Mesenchymal stem cell (in vitro differentiated cells and primary cell): Measurements from ENCODE around the gene SLC30A2.

ENCODE experiments used
- DNase-seq: peaks from one replicate; pipeline ENCODE4 v3.0.0-alpha.2; 2013
- H2AFZ ChIP-seq: one replicate; pipeline ENCODE4 v1.6.1; 2013; ENCODE audit warnings: low read depth, mild to moderate bottlenecking, control low read depth, inconsistent platforms, low read length, moderate library complexity
- H2AK5ac ChIP-seq: 2 replicates; pipeline ENCODE4 v1.6.1; 2013; ENCODE audit warnings: low read length, moderate library complexity, mild to moderate bottlenecking, inconsistent platforms; ENCODE audit not compliant: severe bottlenecking
- H2BK120ac ChIP-seq: one replicate; pipeline ENCODE4 v1.6.1; 2013; ENCODE audit warnings: low read depth, mild to moderate bottlenecking, inconsistent platforms, low read length, moderate library complexity
- H2BK12ac ChIP-seq, 2 experiments: one replicate each; pipeline ENCODE4 v1.6.1; 2013; ENCODE audit warnings: inconsistent platforms in 2 of 2, low read length in 2 of 2, mild to moderate bottlenecking in 2 of 2, moderate library complexity in 2 of 2, control low read depth in 1 of 2
- H2BK15ac ChIP-seq: one replicate; pipeline ENCODE4 v1.6.1; 2013; ENCODE audit warnings: mild to moderate bottlenecking, low read depth, inconsistent platforms; ENCODE audit not compliant: poor library complexity, severe bottlenecking
- H2BK5ac ChIP-seq: 2 replicates; pipeline ENCODE4 v1.6.1; 2013; ENCODE audit warnings: low read depth, mild to moderate bottlenecking, low read length, control low read depth, inconsistent platforms; ENCODE audit not compliant: poor library complexity, severe bottlenecking
- H3K14ac ChIP-seq, 2 experiments: one replicate each; pipeline ENCODE4 v1.6.1; 2013; ENCODE audit warnings: inconsistent platforms in 2 of 2, low read length in 2 of 2, control low read depth in 1 of 2, mild to moderate bottlenecking in 1 of 2, moderate library complexity in 1 of 2
- H3K18ac ChIP-seq, 2 experiments: one replicate each; pipeline ENCODE4 v1.6.1; 2013; ENCODE audit warnings: inconsistent platforms in 2 of 2, low read length in 2 of 2, control low read depth in 1 of 2, low read depth in 1 of 2, mild to moderate bottlenecking in 1 of 2
- H3K23ac ChIP-seq, 2 experiments: one replicate each; pipeline ENCODE4 v1.6.1; 2013; ENCODE audit warnings: inconsistent platforms in 2 of 2, low read length in 2 of 2, mild to moderate bottlenecking in 2 of 2, moderate library complexity in 2 of 2, control low read depth in 1 of 2
- H3K27ac ChIP-seq: 2 replicates; pipeline ENCODE4 v1.5.1; 2013; ENCODE audit warnings: mild to moderate bottlenecking, moderate library complexity, low read length, control low read depth, inconsistent platforms; ENCODE audit not compliant: poor library complexity, severe bottlenecking
- H3K27me3 ChIP-seq, 2 experiments: 2 replicates each; pipeline versions ENCODE4 v1.6.1 to v1.7.0; 2013; ENCODE audit warnings: low read length in 2 of 2, mild to moderate bottlenecking in 2 of 2, moderate library complexity in 2 of 2, control low read depth in 1 of 2, inconsistent platforms in 1 of 2; ENCODE audit not compliant: control insufficient read depth in 1 of 2, insufficient read depth in 1 of 2
- H3K36me3 ChIP-seq, 2 experiments: 2 replicates each; pipeline versions ENCODE4 v1.6.1 to v1.7.0; 2013; ENCODE audit warnings: low read length in 2 of 2, control low read depth in 1 of 2, inconsistent platforms in 1 of 2, low read depth in 1 of 2, mild to moderate bottlenecking in 1 of 2; ENCODE audit not compliant: insufficient read depth in 2 of 2, control insufficient read depth in 1 of 2
- H3K4ac ChIP-seq, 2 experiments: one replicate each; pipeline ENCODE4 v1.6.1; 2013; ENCODE audit warnings: inconsistent platforms in 2 of 2, low read length in 2 of 2, mild to moderate bottlenecking in 2 of 2, moderate library complexity in 2 of 2, control low read depth in 1 of 2, low read depth in 1 of 2
- H3K4me1 ChIP-seq: 2 replicates; pipeline ENCODE4 v1.6.1; 2013; ENCODE audit warnings: low read depth, low read length, control low read depth; ENCODE audit not compliant: control insufficient read depth, insufficient read depth
- H3K4me2 ChIP-seq: 2 replicates; pipeline ENCODE4 v1.6.1; 2013; ENCODE audit warnings: low read length, mild to moderate bottlenecking, inconsistent platforms; ENCODE audit not compliant: poor library complexity, severe bottlenecking
- H3K4me3 ChIP-seq, 2 experiments: 2 replicates each; pipeline versions ENCODE4 v1.5.1 to v1.7.0; 2013; ENCODE audit warnings: low read length in 2 of 2, mild to moderate bottlenecking in 2 of 2, control low read depth in 1 of 2, low read depth in 1 of 2; ENCODE audit not compliant: insufficient read depth in 1 of 2
- H3K79me1 ChIP-seq: replicated peaks from 2 replicates; pipeline ENCODE4 v1.6.1; 2013; ENCODE audit warnings: mild to moderate bottlenecking, control low read depth, low read length, inconsistent platforms; ENCODE audit not compliant: poor library complexity, severe bottlenecking
- H3K9ac ChIP-seq: 2 replicates; pipeline ENCODE4 v1.7.0; 2013; ENCODE audit warnings: mild to moderate bottlenecking, low read length, moderate library complexity
- H3K9me3 ChIP-seq: 2 replicates; pipeline ENCODE4 v1.7.0; 2013; ENCODE audit warnings: mild to moderate bottlenecking, low read length; ENCODE audit not compliant: control insufficient read depth
- H4K8ac ChIP-seq: one replicate; pipeline ENCODE4 v1.6.1; 2013; ENCODE audit warnings: inconsistent platforms, mild to moderate bottlenecking, low read length, moderate library complexity
- H4K91ac ChIP-seq: one replicate; pipeline ENCODE4 v1.6.1; 2013; ENCODE audit warnings: mild to moderate bottlenecking, low read length, inconsistent platforms
- WGBS: methylation state at CpG from one replicate; pipeline ENCODE4 v1.1.7; 2013; ENCODE audit warnings: mixed read lengths; 5-methylcytosine and 5-hydroxymethylcytosine counted together

Gene SLC30A2

GRCh38 chr1:25992689-25993171 lies 53.2 kb downstream of the SLC30A2 start:
- no peak overlapping the region for H2BK15ac ChIP-seq
- peaks cover 10 to 21% of the 10 kb centered on the region in 2 experiments for H3K36me3 ChIP-seq
- H4K91ac ChIP-seq: no peak overlapping the region
- 96% methylated on average over 9 of the region's 9 CpGs for WGBS
- no peak overlapping the region for H2AFZ ChIP-seq
- H3K9me3 ChIP-seq: no peaks in the 10 kb centered on the region
- H2BK12ac ChIP-seq: no peak overlapping the region
- no peaks in the 10 kb centered on the region for H3K27me3 ChIP-seq
- H2BK5ac ChIP-seq: no peak overlapping the region
- H3K4me3 ChIP-seq: no peak overlapping the region
- no peak overlapping the region for H3K9ac ChIP-seq
- no peak overlapping the region for H3K18ac ChIP-seq
- H3K4ac ChIP-seq: no peak overlapping the region
- no peak overlapping the region for H3K23ac ChIP-seq
- no peak overlapping the region for H3K27ac ChIP-seq
- H3K4me2 ChIP-seq: no peak overlapping the region
- peaks cover 6% of the 10 kb centered on the region for H3K4me1 ChIP-seq
- H2AK5ac ChIP-seq: peak overlapping the region; percentile 20
- no peak overlapping the region for H3K14ac ChIP-seq
- peaks cover 12% of the 10 kb centered on the region for H3K79me1 ChIP-seq
- DNase-seq: no peak
- no peak overlapping the region for H2BK120ac ChIP-seq
- H4K8ac ChIP-seq: no peak overlapping the region

- Histone ChIP-seq H3K18ac (no peak overlapping the region), H3K9ac (no peak overlapping the region), H3K27ac (no peak overlapping the region), H2BK15ac (no peak overlapping the region), H4K8ac (no peak overlapping the region), H3K4me1 (peaks cover 6% of the 10 kb centered on the region), H2AK5ac (no peak overlapping the region), H3K79me1 (peaks cover 10% of the 10 kb centered on the region), H2BK120ac (no peak overlapping the region), H3K4me3 (no peak overlapping the region), H3K4me2 (no peak overlapping the region), H4K91ac (no peak overlapping the region), H3K36me3 (peaks cover 10 to 21% of the 10 kb centered on the region in 2 experiments), H2BK12ac (peak overlapping the region in 1 of 2 experiments; percentile 39), H3K4ac (no peak overlapping the region), H2AFZ (no peak overlapping the region), H3K9me3 (no peaks in the 10 kb centered on the region), H2BK5ac (no peak overlapping the region), H3K23ac (no peak overlapping the region), H3K27me3 (no peaks in the 10 kb centered on the region), H3K14ac (no peak overlapping the region)
- DNase-seq: no peak
- WGBS: 78% methylated on average over 4 of the region's 5 CpGs
Measured at GRCh38 chr1:25991937-25992688, 53.8 kb downstream of the SLC30A2 start.

DNA sequence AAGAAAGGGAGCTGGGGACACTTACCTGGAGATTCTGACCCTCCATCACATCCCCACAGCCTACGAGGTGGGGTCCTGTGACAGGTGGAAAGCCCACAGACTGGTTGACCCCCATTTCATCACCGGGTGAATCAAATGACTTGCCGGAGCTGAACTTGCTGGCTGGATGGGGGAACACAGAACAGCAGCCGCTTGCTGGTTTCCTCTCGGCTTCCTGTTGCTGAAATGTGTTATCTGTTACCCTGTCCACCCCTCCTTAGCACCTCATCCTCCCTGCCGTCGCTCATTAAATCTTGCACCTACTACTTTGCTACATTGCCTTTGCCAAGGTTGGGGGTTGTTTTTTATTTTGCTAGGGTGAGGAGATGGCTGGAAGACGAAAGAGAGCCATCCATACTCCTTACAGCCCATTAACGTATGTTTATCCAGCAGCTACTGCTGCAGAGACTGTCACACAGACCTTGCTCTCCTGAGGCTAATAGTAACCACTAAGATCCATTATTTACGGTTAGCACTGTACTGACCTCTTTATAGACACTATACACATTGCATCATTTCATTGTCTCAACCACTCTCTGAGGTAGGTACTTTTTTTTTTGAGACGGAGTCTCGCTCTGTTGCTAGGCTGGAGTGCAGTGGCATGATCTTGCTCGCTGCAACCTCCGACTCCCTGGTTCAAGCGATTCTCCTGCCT lies 55.1 kb downstream of the SLC30A2 start:
- peaks cover 8% of the 10 kb centered on the region for H3K79me1 ChIP-seq
- no peak overlapping the region for H3K14ac ChIP-seq
- no peak overlapping the region for H3K4ac ChIP-seq
- H2AK5ac ChIP-seq: no peak overlapping the region
- no peak overlapping the region for H4K91ac ChIP-seq
- H2BK15ac ChIP-seq: no peak overlapping the region
- no peak overlapping the region for H2BK120ac ChIP-seq
- H3K36me3 ChIP-seq: peaks cover 10 to 27% of the 10 kb centered on the region in 2 experiments
- H3K4me2 ChIP-seq: no peak overlapping the region
- H3K27me3 ChIP-seq: no peaks in the 10 kb centered on the region
- H2BK12ac ChIP-seq: no peak overlapping the region
- no peak for DNase-seq
- H2BK5ac ChIP-seq: no peak overlapping the region
- no peak overlapping the region for H2AFZ ChIP-seq
- WGBS: 79% methylated on average over 12 of the region's 15 CpGs
- no peak overlapping the region for H3K9ac ChIP-seq
- no peaks in the 10 kb centered on the region for H3K9me3 ChIP-seq
- no peak overlapping the region for H4K8ac ChIP-seq
- no peak overlapping the region for H3K27ac ChIP-seq
- H3K4me3 ChIP-seq: no peak overlapping the region
- H3K18ac ChIP-seq: peak overlapping the region in 1 of 2 experiments; percentile 25
- H3K4me1 ChIP-seq: peaks cover 3% of the 10 kb centered on the region
- no peak overlapping the region for H3K23ac ChIP-seq

DNA sequence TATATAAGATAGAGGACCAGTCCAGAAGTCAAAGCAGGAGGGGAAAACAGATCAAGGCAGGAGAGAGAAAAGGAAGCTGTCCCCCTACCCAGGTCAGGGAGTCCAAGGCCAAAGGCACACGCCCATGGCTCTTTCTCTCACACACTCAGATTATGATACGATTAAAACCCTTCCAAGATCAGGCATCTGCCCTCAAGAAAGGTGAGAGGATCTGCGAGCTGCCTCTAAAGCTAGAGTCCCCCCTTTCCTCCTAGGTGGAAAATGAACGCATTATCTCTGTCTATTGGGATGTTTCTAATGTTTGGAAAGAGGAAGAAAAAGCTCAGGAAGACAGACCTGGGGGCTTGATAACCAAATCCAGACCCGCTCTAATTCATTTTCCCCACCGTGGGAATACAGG lies 55.7 kb downstream of the SLC30A2 start:
- Histone ChIP-seq H2BK15ac (no peak overlapping the region), H3K23ac (no peak overlapping the region), H3K4ac (no peak overlapping the region), H3K9ac (no peak overlapping the region), H2AFZ (no peak overlapping the region), H3K27me3 (no peaks in the 10 kb centered on the region), H3K79me1 (peaks cover 8% of the 10 kb centered on the region), H3K4me3 (no peak overlapping the region), H3K4me2 (no peak overlapping the region), H3K18ac (no peak overlapping the region), H2BK120ac (no peak overlapping the region), H2BK5ac (no peak overlapping the region), H2BK12ac (no peak overlapping the region), H3K36me3 (peaks cover 10 to 33% of the 10 kb centered on the region in 2 experiments), H3K9me3 (no peaks in the 10 kb centered on the region), H3K4me1 (peaks cover 3% of the 10 kb centered on the region), H4K91ac (no peak overlapping the region), H2AK5ac (no peak overlapping the region), H4K8ac (no peak overlapping the region), H3K14ac (no peak overlapping the region), H3K27ac (no peak overlapping the region)
- WGBS: 97% methylated on average over 6 of the region's 6 CpGs
- no peak for DNase-seq
